Activated T-cell treated with anti-CD3 and anti-CD28 coated beads, Interleukin-2, amount 50 U/mL, for 4 hours (primary cell): Measurements from ENCODE around the gene TM6SF1. TPM values are rescaled to one million over a fixed set of nuclear protein-coding genes. Genes with fewer than 3 reads are reported as not detected.
"Not testable (repeated sequence)": the region's sequence is repeated elsewhere in the genome, so short reads cannot be mapped to it uniquely, and the experiment has no call there.

Experiments
- ATAC-seq, 2 donors: fragments of 200-7000 bp; cut with Tn5 transposase; one replicate each; pipeline ENCODE4 v1.10.0; 2021
- DNase-seq: peaks from one replicate; pipeline ENCODE4 v3.0.0-alpha.2; 2020
- H3K27me3 Mint-ChIP-seq: one replicate; pipeline ENCODE4 v1.8.0; 2021; ENCODE audit warnings: low read depth, mixed read lengths
- H3K36me3 Mint-ChIP-seq: one replicate; pipeline ENCODE4 v1.8.0; 2022; ENCODE audit warnings: mixed read lengths; ENCODE audit not compliant: insufficient read depth
- H3K4me1 Mint-ChIP-seq: one replicate; pipeline ENCODE4 v1.8.0; 2021; ENCODE audit warnings: low read depth, mixed read lengths
- H3K4me3 Mint-ChIP-seq: one replicate; pipeline ENCODE4 v1.8.0; 2021; ENCODE audit warnings: mild to moderate bottlenecking, moderate library complexity, mixed read lengths
- H3K9me3 Mint-ChIP-seq: one replicate; pipeline ENCODE4 v1.8.0; 2021; ENCODE audit warnings: mixed read lengths
- total RNA-seq, 3 donors: library from RNA; stranded (reverse); gene quantifications; one replicate each; pipeline ENCODE4 v1.2.1, GENCODE V29; 2021

Gene TM6SF1
- total RNA-seq, 3 donors from 2014 or later: 0.38 to 0.63 (median 0.40) TPM

DNA sequence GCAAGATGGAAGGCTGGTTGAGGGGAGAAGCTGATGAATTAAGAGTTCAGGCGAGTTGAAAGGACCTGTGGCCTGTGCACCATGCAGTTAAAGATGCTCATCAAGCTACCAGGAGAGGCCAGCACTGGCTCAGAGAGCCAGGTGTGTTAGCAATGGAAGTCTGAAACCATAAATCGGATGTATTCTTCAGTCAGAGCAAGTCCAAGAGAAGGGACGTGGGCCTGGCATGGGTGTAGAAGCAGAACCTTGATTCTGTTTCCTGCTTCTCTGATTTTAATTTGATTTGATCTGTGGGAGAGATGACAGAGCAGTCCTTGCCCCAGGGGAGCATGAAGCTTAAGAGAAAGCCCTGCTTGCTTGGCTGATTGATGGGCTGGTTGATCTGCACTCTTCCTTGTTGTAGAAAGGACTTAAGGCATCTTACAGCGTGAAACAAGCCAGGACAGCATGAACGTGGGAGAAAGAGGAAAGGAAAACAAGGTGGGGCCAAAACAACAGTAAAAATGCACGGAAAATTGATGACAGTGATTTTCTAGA lies 10.9 kb downstream of the TM6SF1 start:
- no peak for DNase-seq
- Mint-ChIP-seq H3K4me1 (no peaks in the 10 kb centered on the region), H3K9me3 (no peaks in the 10 kb centered on the region), H3K27me3 (no peaks in the 10 kb centered on the region), H3K4me3 (no peak overlapping the region), H3K36me3 (peaks cover 1% of the 10 kb centered on the region)
- no peak for ATAC-seq

DNA sequence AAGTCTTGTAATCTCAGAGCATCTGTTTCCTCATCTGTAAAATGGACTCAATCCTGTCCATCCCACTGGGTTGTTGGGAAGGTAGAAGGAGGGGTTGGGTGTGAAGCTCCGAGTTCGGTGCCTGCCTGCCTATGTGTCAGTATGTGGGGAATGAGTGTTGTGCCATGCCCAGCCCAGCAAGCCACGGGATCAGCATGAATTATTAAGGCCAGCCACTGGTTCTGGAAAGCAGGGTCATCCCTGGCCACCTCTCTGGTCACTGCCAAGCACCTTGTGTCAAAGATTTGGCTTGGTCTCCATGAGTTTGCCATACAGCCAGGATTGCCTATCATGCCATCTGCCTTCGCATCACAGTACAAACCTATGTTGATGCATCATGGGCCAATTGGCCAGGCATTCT lies 11.5 kb downstream of the TM6SF1 start:
- H3K9me3 Mint-ChIP-seq: no peaks in the 10 kb centered on the region

DNA sequence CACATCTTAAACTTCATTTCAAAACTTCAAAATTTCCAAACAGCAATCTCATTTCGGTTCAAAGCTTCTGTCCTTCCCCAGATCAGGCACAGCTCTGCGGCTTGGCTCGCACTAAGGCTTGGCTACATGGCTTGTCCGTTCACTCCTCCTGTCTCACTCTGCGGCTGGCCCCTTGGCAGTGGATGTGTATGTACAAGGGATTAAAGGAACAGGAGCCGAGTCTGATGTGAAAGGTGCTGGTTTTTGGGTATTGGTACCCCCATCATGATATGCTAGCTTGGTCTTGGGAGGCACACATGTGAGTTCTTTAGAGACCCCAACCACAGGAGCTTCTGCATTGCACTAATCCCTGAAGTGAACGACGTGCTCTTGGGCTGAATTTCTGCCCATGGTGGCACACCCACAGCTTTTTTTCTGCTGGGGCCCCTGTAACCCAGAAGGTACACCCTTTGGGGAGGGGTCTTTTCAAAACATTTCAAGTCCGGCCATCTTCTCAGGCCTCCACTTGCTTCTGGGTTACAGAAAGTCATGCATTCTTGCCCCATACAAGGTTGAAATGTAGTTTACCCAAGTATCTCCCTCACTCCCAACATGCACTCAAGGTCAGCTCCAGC lies 12.6 kb downstream of the TM6SF1 start:
- H3K4me1 Mint-ChIP-seq: no peaks in the 10 kb centered on the region

More for the DNA sequence above, 11.5 kb downstream of the TM6SF1 start:
- no peaks in the 10 kb centered on the region for H3K4me1 Mint-ChIP-seq
- H3K27me3 Mint-ChIP-seq: no peaks in the 10 kb centered on the region
- no peak overlapping the region for H3K4me3 Mint-ChIP-seq
- no peak for ATAC-seq
- H3K36me3 Mint-ChIP-seq: peaks cover 1% of the 10 kb centered on the region
- DNase-seq: no peak

DNA sequence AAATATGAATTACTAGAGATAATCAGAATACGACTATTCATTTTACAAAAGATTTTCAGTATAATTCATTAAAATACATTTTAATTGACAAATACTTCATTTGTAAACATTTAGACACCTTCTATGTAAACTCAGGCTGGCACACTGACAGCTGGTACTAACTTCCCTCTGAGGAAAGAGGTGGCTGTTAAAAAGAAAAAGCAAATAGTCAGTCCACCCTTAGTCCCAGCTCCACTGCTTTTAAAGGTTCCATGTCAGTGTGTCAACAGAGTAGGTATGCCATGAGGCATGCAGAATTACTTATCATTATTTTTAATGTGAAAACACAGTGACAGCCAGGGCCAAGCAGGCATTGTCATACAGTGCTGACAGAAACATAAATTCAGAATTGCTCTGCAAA lies 16.1 kb downstream of the TM6SF1 start:
- Mint-ChIP-seq H3K4me3 (no peak overlapping the region), H3K4me1 (no peaks in the 10 kb centered on the region), H3K36me3 (no peaks in the 10 kb centered on the region), H3K27me3 (no peaks in the 10 kb centered on the region), H3K9me3 (no peaks in the 10 kb centered on the region)
- DNase-seq (no peak), ATAC-seq (no peak)

More for the DNA sequence above, 12.6 kb downstream of the TM6SF1 start:
- DNase-seq (no peak), ATAC-seq (no peak)
- Mint-ChIP-seq H3K27me3 (no peaks in the 10 kb centered on the region), H3K4me3 (no peak overlapping the region), H3K9me3 (no peaks in the 10 kb centered on the region), H3K36me3 (peaks cover 1% of the 10 kb centered on the region)

DNA sequence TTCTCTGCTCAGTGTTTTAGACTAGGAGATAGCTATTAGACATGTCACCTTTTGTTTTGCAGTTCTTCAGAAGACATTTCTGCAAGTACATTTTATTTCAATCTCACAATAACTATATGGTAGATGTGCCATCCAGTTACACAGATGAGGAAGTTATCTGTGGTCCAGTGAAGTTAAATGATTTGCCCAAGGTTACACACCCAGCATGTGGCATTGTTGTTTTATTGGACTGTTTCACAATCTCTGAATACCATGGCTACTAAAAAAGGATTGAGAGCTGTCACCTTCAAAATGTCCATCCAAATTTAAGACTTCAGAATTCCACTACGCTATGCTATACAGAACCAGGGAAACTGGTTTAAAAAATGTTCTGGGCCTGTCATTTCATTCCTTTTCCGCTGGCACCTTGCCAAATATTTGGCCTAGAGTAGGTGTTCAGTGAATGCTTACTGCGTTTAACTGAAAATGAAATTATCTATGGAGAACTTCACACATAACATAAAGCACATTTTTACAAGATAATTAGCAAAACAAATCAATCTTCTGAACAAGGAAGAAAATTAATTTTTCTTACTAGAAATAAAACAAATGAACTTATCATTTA lies 20.2 kb downstream of the TM6SF1 start:
- ATAC-seq (no peak), DNase-seq (no peak)
- no peaks in the 10 kb centered on the region for H3K27me3 Mint-ChIP-seq
- H3K4me3 Mint-ChIP-seq: no peak overlapping the region
- H3K9me3 Mint-ChIP-seq: no peaks in the 10 kb centered on the region
- no peaks in the 10 kb centered on the region for H3K4me1 Mint-ChIP-seq
- no peaks in the 10 kb centered on the region for H3K36me3 Mint-ChIP-seq

DNA sequence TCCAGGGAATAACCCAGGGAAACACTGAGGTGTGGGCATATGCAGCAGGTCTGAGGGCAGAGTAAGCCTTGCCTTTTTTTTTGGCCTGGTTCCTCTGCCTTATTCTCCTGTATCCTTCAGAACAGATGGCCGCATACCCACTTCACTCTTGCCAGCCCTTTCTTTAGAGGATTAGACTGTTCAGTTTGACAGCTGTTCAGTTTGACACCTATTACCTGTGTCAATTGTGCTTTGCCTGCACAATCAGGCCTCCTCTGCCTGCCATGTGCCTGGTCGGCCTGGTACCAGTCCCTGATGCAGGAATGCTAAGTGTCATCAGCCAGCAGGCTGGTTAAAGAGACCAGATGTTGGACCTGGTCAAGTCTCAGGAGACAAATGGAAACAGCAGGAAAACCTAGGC lies 22.3 kb downstream of the TM6SF1 start:
- ATAC-seq: no peak
- no peaks in the 10 kb centered on the region for H3K9me3 Mint-ChIP-seq
- H3K4me3 Mint-ChIP-seq: no peak overlapping the region
- no peaks in the 10 kb centered on the region for H3K27me3 Mint-ChIP-seq
- DNase-seq: no peak
- no peaks in the 10 kb centered on the region for H3K36me3 Mint-ChIP-seq
- no peaks in the 10 kb centered on the region for H3K4me1 Mint-ChIP-seq

DNA sequence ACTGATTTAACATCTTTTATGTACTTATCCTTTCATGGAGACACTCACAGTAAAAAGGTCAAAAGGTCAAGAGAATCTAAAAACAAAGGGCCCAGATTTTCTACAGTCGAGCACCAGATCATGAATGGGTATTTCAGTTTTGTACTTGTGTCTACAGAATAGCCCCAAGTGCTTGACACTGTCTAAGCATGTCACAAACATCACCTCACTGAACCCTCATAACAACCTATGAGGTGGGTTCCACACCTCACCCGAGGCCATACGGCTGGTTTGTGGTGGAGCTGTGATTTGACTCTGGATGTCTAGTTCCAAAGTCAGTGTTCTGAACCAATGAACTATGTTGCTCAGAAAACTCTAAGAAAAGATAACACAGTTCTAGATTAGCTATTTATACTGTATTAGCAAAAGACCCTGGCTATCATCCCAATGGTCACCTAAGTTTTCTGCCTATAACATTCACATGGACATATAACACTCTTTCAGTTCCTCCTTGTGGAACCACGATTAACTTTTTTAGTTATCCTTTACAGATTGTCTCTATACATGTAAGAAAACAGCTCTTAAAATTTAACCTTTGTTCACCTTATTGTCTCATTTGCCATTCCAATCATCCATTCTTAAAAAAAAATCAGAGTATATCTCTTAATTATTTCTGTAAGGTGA lies 25.5 kb downstream of the TM6SF1 start:
- no peak for DNase-seq
- Mint-ChIP-seq H3K9me3 (no peaks in the 10 kb centered on the region), H3K27me3 (no peaks in the 10 kb centered on the region)

DNA sequence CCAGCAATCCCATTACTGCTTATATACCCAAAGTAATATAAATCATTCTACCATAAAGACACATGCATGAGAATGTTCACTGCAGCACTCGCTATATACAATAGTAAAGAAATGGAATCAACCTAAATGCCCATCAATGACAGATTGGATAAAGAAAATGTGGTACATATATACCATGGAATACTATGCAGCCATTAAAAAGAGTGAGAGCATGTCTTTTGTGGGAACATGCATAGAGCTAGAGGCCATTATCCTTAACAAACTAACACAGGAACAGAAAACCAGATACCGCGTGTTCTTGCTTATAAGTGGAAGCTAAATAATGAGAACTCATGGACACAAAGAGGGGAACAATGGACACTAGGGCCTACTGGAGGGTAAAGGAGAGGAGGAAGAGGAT lies 34.7 kb downstream of the TM6SF1 start:
- not testable (repeated sequence) for H3K9me3 Mint-ChIP-seq, H3K27me3 Mint-ChIP-seq, H3K4me3 Mint-ChIP-seq, H3K4me1 Mint-ChIP-seq, ATAC-seq, H3K36me3 Mint-ChIP-seq, DNase-seq

More for the DNA sequence above, 25.5 kb downstream of the TM6SF1 start:
- Mint-ChIP-seq H3K36me3 (no peaks in the 10 kb centered on the region), H3K4me3 (no peak overlapping the region), H3K4me1 (no peaks in the 10 kb centered on the region)
- no peak for ATAC-seq

DNA sequence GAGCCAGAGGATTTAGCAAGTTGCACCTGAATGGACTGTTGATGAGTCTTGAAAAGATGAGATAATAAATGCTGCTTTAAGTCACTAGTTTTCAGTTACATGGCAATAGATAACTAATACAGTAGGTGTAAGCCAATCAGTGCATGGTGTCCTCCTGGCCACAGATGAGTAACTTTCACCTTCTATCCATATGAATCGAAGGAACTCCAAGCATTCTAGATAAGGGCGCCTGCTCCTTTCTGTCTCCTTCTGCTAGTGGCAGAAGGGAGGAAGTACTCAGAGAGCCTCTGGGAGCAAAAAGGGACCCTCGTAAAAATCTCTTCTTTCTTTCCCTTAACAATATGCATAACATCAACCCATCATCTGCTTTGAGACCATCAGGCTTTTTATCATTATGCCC lies 37.3 kb downstream of the TM6SF1 start:
- Mint-ChIP-seq H3K4me1 (no peaks in the 10 kb centered on the region), H3K36me3 (peaks cover 2% of the 10 kb centered on the region), H3K4me3 (no peak overlapping the region), H3K9me3 (peaks cover 5% of the 10 kb centered on the region), H3K27me3 (peaks cover 8% of the 10 kb centered on the region)
- no peak for ATAC-seq
- no peak for DNase-seq

DNA sequence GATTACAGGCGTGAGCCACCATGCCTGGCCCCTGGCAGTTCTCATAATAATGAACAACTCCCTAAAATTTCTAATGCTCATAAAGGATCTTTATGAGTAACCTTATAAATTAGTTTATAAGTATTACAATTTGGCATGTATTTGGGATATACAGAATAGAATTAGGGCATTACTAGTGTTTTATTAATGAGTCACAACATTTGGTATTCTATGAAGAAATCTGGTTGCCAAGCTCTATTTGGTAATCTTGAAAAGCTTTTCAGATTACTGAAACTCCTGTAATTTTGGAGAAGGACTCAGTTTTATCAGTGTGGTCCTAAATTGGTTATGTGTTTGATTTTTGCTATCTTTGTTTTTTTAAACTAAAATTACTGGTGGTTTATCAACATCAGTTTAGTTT lies 45.8 kb downstream of the TM6SF1 start:
- Mint-ChIP-seq H3K4me3 (no peak overlapping the region), H3K9me3 (no peaks in the 10 kb centered on the region), H3K4me1 (no peaks in the 10 kb centered on the region), H3K36me3 (peaks cover 5% of the 10 kb centered on the region), H3K27me3 (peaks cover 2% of the 10 kb centered on the region)
- DNase-seq (no peak), ATAC-seq (no peak)

DNA sequence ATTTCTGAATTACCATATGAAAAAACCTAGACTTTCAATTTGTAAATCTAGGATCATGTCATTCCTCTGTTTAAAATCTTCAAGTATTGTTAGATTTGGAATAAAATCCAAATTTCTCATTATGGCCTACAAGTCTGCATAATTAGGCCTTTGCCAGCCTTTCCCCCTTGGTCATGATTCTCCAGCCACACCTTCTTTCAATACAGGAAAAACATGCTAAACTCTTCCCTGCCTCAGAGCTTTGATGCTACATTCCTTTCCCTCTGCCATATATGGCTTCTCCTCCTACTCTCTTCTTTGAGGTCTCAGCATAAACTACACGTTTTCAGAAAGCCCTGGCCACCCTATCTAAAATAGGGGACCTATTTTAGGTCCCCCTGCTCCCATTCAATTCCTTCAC lies 48.5 kb downstream of the TM6SF1 start:
- Mint-ChIP-seq H3K4me1 (no peaks in the 10 kb centered on the region), H3K36me3 (no peaks in the 10 kb centered on the region), H3K9me3 (no peaks in the 10 kb centered on the region), H3K27me3 (peaks cover 7% of the 10 kb centered on the region), H3K4me3 (no peak overlapping the region)
- no peak for DNase-seq
- ATAC-seq: no peak

DNA sequence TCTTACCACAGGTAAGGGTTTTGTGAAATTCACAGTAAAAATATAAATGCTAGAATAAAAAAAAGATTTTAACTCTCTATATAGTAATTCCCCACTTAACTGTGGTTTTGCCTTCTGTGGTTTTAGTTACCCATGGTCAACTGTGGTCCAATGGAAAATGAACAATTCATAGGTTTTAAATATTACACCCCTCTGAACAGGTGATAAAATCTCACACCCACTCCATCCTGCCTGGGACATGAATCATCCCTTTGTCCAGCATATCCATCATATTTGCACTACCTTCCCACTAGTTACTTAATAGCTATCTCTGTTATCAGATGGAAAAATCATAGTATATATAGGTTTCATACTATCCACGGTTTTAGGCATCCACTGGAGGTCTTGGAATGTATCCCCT lies 50.9 kb downstream of the TM6SF1 start:
- H3K4me1 Mint-ChIP-seq: peaks cover 7% of the 10 kb centered on the region
- H3K36me3 Mint-ChIP-seq: no peaks in the 10 kb centered on the region
- H3K9me3 Mint-ChIP-seq: no peaks in the 10 kb centered on the region
- ATAC-seq (no peak), DNase-seq (no peak)
- peaks cover 13% of the 10 kb centered on the region for H3K27me3 Mint-ChIP-seq
- H3K4me3 Mint-ChIP-seq: no peak overlapping the region

DNA sequence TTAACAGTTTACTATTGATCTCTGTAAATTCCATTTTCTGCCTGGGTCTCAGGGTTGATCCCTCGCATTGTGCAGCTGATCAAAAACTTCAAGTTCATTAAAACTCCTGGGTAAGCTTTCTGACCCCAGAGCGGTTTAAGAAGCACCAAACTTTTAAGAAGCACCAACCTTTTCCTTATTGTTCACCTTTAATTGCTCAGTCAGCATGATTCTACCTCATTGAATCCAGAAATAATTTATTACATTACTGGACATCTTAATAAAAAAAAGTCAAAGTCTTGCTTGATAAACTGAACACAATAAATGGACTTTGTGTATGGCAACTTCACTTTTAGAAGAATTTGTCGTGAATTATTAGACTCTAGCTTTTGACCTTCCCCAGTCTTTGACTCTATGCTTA lies 53.3 kb downstream of the TM6SF1 start:
- Mint-ChIP-seq H3K4me3 (no peak overlapping the region), H3K4me1 (peaks cover 16% of the 10 kb centered on the region), H3K27me3 (peaks cover 15% of the 10 kb centered on the region), H3K9me3 (peaks cover 5% of the 10 kb centered on the region), H3K36me3 (no peaks in the 10 kb centered on the region)
- ATAC-seq (no peak), DNase-seq (no peak)

DNA sequence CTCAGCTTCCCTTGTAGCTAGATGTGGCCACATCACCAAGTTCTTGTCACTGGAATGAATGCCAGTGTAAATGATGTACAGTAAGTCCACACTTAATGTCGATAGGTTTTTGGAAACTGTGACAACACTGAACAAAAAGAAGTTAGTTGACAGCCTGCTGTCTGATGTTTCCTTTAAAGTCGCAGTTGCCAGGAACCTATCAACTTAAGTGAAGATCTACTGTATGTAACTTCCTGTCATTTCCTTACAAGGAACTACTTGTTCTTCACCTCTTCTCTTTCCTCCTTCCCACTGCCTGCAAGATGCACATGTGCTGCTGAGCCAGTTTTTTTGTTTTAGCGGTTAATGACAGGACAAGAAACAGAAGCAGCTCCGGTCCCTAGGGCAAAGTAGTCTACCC lies 55.6 kb downstream of the TM6SF1 start:
- ATAC-seq (no peak), DNase-seq (no peak)
- peaks cover 25% of the 10 kb centered on the region for H3K27me3 Mint-ChIP-seq
- H3K36me3 Mint-ChIP-seq: peaks cover 9% of the 10 kb centered on the region
- peaks cover 16% of the 10 kb centered on the region for H3K4me1 Mint-ChIP-seq
- no peak overlapping the region for H3K4me3 Mint-ChIP-seq
- H3K9me3 Mint-ChIP-seq: peaks cover 21% of the 10 kb centered on the region
